ENCODE results near the gene RIC1.
"Not testable (repeated sequence)": the region's sequence is repeated elsewhere in the genome, so short reads cannot be mapped to it uniquely, and the experiment has no call there.

The RIC1 gene

DNA sequence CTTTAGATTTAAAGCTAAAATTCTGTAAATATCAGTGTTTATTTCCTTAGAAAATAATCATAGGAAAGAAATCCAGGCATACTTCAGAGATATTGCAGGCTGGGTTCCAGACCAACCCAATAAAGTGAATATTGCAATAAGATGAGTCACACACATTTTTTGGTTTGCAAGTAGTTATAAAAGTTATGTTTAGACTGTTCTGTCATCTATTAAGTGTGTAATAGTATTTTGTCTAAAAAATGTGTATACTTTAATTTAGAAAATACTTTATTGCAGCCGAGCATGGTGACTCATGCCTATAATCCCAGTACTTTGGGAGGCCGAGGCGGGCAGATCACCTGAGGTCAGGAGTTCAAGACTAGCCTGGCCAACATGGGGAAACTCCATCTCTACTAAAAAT, 6.9 kb upstream of the RIC1 start:
- no peak for DNase-seq

DNA sequence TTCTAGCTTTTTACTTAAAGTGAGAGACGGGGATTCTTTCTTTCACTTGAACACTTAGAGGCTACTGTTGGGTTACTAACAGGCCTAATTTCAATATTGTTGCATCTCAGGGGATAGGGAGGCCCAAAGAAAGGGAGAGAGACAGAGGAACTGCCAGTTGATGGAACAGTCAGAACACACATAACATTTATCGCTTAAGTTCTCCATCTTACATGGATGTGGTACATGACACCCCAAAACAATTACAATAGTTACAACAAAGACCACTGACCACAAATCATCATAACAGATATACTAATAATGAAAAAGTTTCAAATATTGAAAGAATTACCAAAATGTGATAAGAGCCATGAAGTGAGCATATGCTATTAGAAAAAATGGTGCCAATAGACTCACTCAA, 4.3 kb upstream of the RIC1 start:
- no peak for DNase-seq

GRCh38 chr9:5626727-5627634, 1.9 kb upstream of the RIC1 start:
- peak; percentile 56 for DNase-seq

DNA sequence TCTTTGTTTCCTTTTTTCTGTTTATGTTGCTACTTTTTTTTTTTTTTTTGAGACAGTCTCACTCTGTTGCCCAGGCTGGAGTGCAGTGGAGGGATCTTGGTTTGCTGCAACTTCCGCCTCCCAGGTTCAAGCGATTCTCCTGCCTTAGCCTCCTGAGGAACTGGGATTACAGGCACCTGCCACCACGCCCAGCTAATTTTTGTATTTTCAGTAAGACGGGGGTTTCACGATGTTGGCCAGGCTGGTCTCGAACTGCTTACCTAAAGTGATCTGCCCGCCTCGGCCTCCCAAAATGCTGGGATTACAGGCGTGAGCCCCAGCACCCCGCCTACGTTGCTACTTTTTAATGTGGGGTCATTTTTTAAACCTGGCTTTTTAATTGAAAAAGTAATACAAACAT, 1.2 kb upstream of the RIC1 start:
- not testable (repeated sequence) for DNase-seq

- DNase-seq: no peak
These were observed 751 bp upstream of the RIC1 start for GRCh38 chr9:5628183-5628529.

DNA sequence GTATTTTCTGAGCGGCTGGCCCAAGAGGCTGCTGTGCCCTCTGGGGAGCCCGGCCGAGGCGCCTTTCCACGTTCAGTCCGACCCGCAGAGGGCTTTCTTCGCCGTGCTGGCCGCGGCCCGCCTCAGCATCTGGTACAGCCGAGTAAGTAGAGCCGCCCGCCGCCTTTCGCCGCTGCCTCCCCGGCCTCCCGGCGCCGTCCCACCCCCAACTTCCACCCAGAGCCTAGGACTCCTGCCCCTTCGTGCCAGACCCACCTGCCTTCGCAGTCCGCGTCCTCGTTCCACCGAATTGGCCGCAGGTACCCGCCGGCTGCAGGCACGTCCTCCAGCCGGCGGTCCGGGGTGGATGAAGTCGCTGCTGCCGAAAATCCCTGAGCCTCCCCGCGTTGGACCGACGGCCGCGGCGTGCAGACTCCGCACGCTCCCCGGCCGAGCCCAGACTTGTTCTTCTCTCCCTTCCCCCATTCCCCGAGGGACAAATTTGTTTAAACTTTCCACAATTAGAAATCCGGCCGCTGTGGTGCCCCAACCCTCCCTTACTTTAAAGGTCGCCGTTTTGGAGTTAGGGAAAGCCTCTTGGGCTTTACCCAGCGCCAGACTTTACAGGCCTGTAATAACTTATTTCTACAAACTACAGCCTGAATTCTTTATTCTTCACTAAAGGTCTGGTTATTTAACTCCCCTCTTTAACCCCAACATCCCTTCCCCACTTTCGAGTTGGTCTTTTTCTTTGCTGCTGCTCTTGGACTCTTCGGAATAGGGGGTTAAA, 589 bp downstream of the RIC1 start:
- peak; percentile 24 for DNase-seq

DNA sequence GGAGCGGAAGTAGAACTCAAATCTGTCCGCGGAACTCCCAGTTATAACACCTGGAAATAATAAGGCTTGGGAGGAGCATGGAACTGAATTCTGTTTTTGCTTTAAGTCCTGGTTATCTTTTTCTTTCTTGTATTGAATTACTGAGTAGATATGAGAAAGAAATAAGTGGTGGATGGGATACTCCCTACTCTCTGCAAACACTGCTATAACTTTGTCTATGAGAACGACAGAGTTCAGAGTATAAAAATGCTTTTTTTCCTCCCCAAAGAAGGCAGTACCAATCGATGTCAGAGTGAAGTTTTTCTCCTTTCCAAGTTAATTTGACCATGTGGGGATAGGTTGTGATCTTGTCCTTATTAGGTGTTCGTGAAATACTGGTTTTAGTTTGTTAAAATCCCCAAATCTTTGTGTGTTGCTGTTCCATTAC, 1.2 kb downstream of the RIC1 start:
- DNase-seq: no peak

DNA sequence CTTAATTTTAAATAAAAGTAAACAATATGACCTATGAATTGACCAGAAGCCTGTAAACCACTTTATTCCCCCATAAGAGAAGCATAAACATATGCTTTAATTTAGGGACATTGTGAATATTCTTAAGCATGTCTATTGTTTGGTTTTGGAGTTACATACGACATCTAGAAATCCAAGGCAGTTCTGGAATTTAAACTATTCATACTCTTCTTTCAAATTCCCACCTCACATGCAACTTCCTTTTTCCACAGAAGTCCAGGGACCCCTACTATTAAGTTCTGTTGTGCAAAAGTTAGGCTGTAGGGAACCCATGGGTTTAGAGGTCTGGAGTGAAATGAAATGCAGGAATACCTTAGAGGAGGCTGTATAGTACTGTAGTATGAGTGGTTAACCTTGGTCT, 2.1 kb downstream of the RIC1 start:
- no peak for DNase-seq

- no peak for DNase-seq
These were observed 3.6 kb downstream of the RIC1 start for GRCh38 chr9:5632540-5632939.

- DNase-seq: no peak
These were observed 4.3 kb downstream of the RIC1 start for GRCh38 chr9:5633243-5633642.

DNA sequence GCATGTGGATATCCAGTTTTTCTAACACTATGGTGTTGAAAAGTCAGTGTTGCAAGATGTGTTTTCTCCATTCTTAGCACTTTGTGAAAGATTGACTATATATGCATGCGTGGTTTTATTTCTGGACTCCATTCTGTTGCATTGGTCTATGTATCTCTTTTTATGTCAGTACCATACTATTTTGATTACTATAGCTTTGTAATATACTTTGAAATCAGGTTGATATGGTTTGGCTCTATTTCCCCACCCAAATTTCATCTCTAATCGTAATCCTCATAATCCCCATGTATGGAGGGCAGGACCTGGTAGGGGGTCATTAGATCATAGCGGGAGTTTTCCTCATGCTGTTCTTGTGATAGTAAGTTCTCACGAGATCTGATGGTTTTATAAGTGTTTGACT, 6.5 kb downstream of the RIC1 start:
- DNase-seq: no peak

DNA sequence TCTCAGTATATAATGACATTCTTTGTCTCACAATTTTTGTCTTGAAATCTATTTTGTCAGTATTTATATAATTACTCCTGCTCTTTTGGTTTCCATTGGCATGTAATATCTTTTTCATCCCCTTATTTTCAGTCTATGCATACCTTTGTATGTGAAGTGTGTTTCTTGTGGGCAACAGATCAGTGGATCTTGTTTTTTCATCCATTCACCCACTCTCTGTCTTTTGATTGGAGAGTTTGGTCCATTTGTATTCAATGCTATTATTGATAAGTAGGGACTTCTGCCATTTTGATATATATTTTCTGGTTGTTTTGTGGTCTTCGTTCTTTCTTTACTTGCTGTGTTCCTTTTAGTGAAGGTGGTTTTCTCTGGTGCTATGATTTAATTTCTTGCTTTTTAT, 10.9 kb downstream of the RIC1 start:
- no peak for DNase-seq

- no peak for DNase-seq
These were observed 13.3 kb downstream of the RIC1 start for GRCh38 chr9:5642170-5642569.

DNA sequence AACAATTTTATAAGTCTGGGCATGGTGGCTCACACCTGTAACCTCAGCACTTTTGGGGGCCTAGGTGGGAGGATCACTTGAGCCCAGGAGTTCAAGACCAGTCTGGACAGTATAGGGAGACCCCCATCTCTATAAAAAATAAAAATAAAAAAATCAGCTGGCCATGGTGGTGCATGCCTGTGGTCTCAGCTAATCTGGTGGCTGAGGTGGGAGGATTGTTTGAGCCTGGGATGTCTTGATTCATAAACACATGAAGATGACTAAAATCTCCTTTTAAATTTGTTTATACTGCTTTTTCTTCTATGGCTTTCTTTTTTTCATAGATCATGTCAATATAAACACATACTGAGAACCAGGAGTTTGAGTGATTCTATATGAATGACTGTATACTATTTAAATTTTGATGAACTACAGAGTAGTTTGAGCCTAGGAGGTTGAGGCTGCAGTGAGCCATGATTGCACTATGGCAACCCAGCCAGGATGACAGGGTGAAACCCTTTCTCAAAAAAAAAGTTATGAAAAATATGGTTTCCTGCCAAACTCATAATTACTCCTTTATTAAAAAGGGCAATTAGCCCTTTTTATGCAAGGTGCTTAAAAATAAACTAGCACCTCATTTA, 14.2 kb downstream of the RIC1 start:
- DNase-seq: no peak

DNA sequence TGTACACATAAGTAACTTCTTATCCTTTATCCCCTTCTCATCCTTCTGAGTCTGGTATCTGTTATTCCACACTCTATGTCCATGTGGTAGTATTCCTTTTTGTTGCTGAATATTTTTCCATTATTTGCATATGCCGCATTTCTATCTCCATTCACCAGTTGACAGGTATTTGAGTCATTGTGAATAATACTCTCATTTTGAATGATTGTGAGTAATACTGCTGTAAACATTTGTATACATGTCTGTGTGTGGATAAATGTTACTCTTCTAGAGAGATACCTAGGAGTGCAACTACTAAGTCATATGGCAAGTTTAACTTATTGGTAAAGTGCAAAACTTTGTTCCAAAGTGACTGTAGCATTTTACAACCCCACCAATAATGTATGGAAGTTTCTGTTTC, 15.6 kb downstream of the RIC1 start:
- DNase-seq: no peak

GRCh38 chr9:5646116-5646515, 17.2 kb downstream of the RIC1 start:
- DNase-seq: no peak

- DNase-seq: no peak
These were observed 21.6 kb downstream of the RIC1 start for GRCh38 chr9:5650356-5651105.

GRCh38 chr9:5651246-5651645, 22.3 kb downstream of the RIC1 start:
- DNase-seq: no peak

DNA sequence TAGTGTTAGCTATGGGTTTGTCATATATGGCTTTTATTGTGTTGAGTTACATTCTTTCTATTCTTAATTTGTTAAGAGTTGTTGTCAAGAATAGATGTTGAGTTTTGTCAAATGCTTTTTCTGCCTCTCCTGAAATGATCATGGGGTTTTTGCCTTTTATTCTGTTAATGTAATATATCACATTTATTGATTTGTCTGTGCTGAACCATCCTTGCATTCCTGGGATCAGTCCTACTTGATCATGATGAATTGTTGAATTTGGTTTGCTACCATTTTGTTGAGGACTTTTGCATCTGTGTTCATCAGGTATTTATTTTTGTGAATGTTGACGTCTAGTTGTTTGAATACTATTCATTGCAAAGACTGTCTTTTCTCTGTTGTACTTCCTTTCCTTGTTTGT, 23.9 kb downstream of the RIC1 start:
- no peak for DNase-seq

- not testable (repeated sequence) for DNase-seq
These were observed 33.9 kb downstream of the RIC1 start for GRCh38 chr9:5662804-5663203.

DNA sequence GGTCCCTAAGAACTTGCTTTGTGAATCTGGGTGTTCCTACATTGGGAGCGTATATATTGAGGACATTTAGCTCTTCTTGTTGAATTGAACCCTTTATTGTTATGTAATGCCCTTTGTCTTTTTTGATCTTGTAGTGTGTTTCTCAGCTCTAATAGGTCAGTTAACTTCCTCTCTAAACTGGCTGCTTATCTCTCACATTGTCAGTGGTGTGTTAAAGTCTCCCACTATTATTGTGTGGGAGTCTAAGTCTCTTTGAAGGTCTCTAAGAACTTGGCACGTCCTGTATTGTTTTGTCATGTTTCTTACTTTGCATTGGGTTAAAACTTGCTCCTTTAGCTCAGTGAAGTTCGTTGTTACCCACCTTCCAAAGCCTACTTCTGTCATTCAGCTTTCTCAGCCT, 36.2 kb downstream of the RIC1 start:
- no peak for DNase-seq

GRCh38 chr9:5667391-5667790, 38.5 kb downstream of the RIC1 start:
- DNase-seq: no peak

GRCh38 chr9:5670079-5670478, 41.2 kb downstream of the RIC1 start:
- DNase-seq: no peak
